WERI-Rb-1 (cell line): Measurements from ENCODE around the gene TPRN.
A peak's percentile ranks its signal among the peaks of the same experiment; 100 is the strongest.

ENCODE experiments used
- DNase-seq: peaks from one replicate; pipeline ENCODE4 v3.0.0-alpha.2; 2020
- H3K27ac ChIP-seq: fragments of 250-450 bp; sonication (Bioruptor Pico); 2 replicates; pipeline ENCODE4 v1.5.1; 2020; ENCODE audit warnings: mild to moderate bottlenecking, moderate library complexity
- H3K27me3 ChIP-seq: fragments of 250-450 bp; sonication (Bioruptor Pico); 2 replicates; pipeline ENCODE4 v1.5.1; 2021; ENCODE audit warnings: mild to moderate bottlenecking, low read depth, moderate library complexity; ENCODE audit not compliant: insufficient read depth, severe bottlenecking
- H3K36me3 ChIP-seq: fragments of 250-450 bp; sonication (Bioruptor Pico); 2 replicates; pipeline ENCODE4 v1.5.1; 2020; ENCODE audit warnings: mild to moderate bottlenecking, moderate library complexity
- H3K4me3 ChIP-seq: 2 replicates; pipeline ENCODE4 v1.5.1; 2011; ENCODE audit warnings: low read depth, mild to moderate bottlenecking, control low read depth, low read length
- H3K9me3 ChIP-seq: fragments of 250-450 bp; sonication (Bioruptor Pico); 2 replicates; pipeline ENCODE4 v1.5.1; 2021; ENCODE audit warnings: mild to moderate bottlenecking, moderate library complexity; ENCODE audit not compliant: severe bottlenecking
- TF ChIP-seq, protein P1 (sequence below): IDR thresholded peaks from 2 replicates; pipeline ENCODE4 v1.5.1; 2011; ENCODE audit warnings: low read depth, mild to moderate bottlenecking, control low read depth, inconsistent platforms, low read length

Gene TPRN

DNA sequence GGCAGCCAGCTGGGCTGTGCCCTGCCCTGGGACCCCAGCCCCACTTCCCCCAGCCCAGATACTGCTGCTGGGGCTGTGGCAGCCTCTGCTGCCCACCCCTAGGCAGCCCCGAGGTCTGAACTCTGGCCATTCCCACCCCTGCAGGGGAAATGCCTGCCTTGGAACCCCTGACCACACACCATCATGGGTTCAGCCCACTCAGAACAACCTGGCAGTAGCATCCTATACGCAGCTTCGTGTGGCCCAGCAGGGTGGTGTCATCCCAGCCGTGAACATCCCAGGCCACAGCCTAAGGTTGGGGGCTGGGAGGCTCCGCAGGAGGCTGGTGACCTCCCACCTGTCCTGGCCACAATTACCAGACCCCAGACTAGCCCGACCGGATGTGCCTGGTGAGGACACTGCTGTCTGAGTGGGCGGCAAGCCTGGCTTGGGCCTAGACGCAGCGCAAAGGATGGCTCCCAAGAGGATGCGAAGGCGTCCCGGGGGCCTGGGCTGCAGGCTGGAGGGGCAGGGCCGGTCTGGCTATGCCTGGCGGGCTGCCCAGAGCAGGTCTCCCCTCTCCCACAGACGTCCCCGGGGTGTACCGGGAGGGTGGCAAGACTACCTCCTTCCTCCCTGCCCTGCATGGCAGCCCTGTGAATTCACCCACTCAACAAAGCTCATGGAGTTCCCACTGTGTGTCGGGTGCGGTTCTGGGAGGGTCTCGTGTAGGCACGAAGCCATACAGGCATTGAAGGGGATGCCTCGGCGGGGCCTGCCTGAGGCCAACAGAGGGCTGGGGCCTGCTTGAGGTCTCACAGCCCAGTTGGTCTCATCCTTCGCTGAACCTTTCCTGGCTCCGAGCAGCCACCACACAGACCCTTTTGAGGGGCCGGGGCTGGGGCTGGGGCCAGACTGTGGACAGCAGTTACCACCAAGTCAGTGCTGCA is 28.7 kb upstream of the TPRN start:
- DNase-seq = no peak
- no peaks in the 10 kb centered on the region for H3K27me3 ChIP-seq
- H3K9me3 ChIP-seq = no peaks in the 10 kb centered on the region
- H3K4me3 ChIP-seq = no peak overlapping the region
- no peak overlapping the region for H3K27ac ChIP-seq
- TF ChIP-seq, protein P1, sequence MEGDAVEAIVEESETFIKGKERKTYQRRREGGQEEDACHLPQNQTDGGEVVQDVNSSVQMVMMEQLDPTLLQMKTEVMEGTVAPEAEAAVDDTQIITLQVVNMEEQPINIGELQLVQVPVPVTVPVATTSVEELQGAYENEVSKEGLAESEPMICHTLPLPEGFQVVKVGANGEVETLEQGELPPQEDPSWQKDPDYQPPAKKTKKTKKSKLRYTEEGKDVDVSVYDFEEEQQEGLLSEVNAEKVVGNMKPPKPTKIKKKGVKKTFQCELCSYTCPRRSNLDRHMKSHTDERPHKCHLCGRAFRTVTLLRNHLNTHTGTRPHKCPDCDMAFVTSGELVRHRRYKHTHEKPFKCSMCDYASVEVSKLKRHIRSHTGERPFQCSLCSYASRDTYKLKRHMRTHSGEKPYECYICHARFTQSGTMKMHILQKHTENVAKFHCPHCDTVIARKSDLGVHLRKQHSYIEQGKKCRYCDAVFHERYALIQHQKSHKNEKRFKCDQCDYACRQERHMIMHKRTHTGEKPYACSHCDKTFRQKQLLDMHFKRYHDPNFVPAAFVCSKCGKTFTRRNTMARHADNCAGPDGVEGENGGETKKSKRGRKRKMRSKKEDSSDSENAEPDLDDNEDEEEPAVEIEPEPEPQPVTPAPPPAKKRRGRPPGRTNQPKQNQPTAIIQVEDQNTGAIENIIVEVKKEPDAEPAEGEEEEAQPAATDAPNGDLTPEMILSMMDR = no peak
- no peaks in the 10 kb centered on the region for H3K36me3 ChIP-seq

DNA sequence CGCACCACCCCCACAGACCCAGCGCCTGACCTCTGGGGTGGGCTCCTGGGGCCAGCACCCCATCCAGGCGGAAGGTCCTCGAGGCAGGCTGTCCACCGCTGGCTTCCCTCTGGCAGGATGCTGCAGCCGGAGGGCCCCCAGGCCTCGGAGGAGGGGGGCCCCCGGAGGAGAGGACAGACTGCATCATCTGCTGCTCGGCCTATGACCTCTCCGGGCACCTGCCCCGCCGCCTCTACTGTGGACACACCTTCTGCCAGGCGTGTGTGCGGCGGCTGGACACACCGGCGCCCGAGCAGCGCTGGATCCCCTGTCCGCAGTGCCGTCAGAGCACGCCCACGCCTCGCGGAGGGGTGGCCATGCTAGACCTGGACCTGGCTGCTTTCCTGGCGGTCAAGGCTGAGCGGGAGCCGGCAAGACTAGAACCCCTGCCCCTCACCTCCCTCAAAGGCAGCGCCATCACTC is 28.0 kb upstream of the TPRN start:
- DNase-seq = no peak

DNA sequence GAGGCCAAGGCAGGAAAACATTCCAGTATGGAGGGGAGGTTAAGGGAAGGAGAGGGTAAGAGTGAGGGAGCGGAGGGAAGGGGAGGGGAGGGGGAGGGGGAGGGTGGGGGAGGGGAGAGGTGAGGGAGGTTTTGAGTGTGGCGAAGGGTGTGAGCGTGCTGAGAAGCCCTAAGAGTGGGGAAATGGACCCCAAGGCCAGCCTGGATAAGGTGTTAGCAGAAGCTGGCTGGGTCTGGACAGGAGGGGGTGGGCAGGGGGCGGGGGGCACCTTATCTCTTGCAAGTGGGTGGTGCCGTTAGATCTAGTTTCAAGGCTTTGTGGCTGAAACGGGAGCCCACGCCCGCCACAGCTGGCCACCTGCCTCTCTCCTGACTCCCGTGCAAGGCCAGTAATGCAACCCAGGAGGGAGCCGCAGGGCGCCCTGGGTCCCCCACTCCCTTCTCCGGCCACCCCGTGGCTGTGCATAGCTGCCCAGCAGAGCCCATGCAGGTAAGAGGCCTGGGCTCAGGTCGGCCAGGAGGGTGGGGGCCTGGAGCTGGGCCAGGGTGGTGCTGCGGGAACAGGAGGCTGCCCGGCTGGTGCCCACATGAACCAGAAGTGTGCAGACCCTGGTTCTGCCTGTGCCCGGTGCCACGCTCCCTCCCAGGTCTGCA is 27.4 kb upstream of the TPRN start:
- Histone ChIP-seq H3K9me3 (no peaks in the 10 kb centered on the region), H3K27ac (no peak overlapping the region), H3K27me3 (no peaks in the 10 kb centered on the region), H3K36me3 (no peaks in the 10 kb centered on the region), H3K4me3 (no peak overlapping the region)
- no peak for DNase-seq
- TF ChIP-seq, protein P1 = no peak

More for the DNA sequence above, 28.0 kb upstream of the TPRN start:
- H3K27ac ChIP-seq = no peak overlapping the region
- TF ChIP-seq, protein P1 = no peak
- H3K4me3 ChIP-seq = no peak overlapping the region
- no peaks in the 10 kb centered on the region for H3K27me3 ChIP-seq
- H3K9me3 ChIP-seq = no peaks in the 10 kb centered on the region
- H3K36me3 ChIP-seq = no peaks in the 10 kb centered on the region

DNA sequence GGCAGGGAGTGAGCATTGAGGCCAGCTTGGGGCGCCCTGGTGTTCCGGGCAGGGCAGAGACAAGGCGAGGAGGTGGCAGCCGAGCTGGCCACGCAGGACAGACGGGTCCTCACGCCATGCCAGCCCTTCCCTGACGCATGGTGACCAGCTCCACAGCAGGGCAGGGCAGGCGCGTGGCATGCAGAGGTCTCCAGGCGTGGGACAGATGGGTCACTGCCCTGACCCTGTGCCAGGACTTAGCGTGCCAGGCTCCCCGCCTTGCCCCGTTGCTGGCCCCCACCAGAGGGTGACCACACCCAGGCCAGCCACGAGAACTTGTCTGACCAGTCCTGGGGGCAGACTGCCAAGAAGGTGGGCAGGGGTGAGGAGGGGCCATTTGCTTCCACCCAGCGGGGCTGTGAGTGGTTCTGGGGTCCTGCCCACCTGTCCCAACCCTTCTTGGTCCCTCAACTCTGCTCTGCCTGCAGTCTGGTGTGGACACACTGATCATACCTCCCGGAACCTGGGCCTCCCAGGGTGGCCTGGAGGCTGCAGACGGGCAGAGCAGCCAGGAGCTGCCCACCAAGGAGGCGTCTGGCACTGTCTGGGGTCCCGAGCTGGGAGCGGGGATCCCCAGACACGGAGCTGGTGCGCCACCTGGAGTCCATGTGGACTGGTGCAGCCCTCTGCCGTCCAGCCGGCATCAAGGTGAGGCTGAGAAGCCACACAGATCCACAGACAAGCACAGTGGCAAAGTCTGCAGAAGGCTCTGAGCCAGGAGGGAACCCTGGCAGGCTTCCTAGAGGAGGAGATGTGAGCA is 26.7 kb upstream of the TPRN start, which contains the start of gene RNF224:
TSS of gene RNF224 (plus strand) at position 449 of the 799 bp plus-strand sequence. CDS start 834 bp downstream, outside the sequence.
- no peaks in the 10 kb centered on the region for H3K27me3 ChIP-seq
- H3K27ac ChIP-seq = no peak within 1 kb of the TSS
- no peaks in the 10 kb centered on the region for H3K36me3 ChIP-seq
- H3K9me3 ChIP-seq = no peaks in the 10 kb centered on the region
- TF ChIP-seq, protein P1 = peak; percentile 82
- no peak within 1 kb of the TSS for H3K4me3 ChIP-seq
- peak; percentile 72 for DNase-seq

DNA sequence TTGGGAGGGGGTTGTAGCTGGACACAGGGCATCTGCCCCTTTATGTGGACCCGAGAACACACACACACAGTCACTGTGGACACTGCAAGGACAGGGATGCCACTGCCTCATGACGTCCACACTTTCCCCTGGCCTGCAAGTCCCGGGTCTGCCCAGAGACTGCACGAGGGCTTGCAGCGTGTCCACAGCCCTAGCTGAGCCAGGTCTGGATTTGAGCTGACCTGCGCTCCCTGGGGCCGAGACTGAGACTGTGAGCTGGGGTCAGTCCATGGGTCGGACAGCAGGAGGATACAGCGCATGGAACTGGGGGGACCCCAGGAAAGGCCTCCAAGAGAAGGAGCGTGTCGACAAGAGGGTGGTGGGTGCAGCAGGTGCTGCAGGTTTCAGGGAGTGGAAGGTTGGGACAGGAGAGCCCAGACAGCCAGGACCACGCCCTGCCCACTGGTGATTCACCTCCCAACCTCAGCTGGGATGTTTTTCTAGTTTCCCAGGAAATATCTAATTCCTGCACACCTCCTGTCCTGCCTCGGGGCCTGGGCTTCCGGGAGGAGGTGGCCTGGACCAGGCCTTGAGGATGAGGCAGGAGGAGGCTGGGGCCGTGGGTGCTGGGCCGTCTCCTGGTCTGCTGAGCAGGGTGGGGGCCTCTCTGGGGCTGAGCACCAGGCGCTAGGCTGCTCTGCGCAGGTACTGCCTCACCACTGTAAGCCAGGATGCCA is 26.0 kb upstream of the TPRN start:
- Histone ChIP-seq H3K27me3 (no peaks in the 10 kb centered on the region), H3K27ac (no peak overlapping the region), H3K36me3 (no peaks in the 10 kb centered on the region), H3K9me3 (no peaks in the 10 kb centered on the region), H3K4me3 (no peak overlapping the region)
- no peak for DNase-seq
- TF ChIP-seq, protein P1 = no peak
